Ovary (tissue), 9 donors: Measurements from ENCODE around the gene SUCO. TPM values are rescaled to one million over a fixed set of nuclear protein-coding genes. Genes with fewer than 3 reads are reported as not detected.

Experiments
- DNase-seq, 5 donors: peaks; one replicate each; pipeline ENCODE4 v3.0.0-alpha.2; 2019 to 2020
- H3K27ac ChIP-seq, 2 donors: fragments of 200-600 bp; one replicate each; pipeline versions ENCODE4 v1.5.1 to v1.8.0; 2019 to 2022
- H3K27me3 ChIP-seq: fragments of 200-600 bp; one replicate; pipeline ENCODE4 v1.8.0; 2022
- H3K36me3 ChIP-seq: fragments of 200-600 bp; sonication (generic); one replicate; pipeline ENCODE4 v1.5.1; 2019
- H3K4me1 ChIP-seq: one replicate; pipeline ENCODE4 v1.8.1; 2013; ENCODE audit warnings: mild to moderate bottlenecking, moderate library complexity; ENCODE audit not compliant: insufficient read depth
- H3K4me3 ChIP-seq: fragments of 200-600 bp; sonication (generic); one replicate; pipeline ENCODE4 v1.5.1; 2017
- H3K9me3 ChIP-seq, 2 donors: fragments of 200-600 bp in 1 of 2; sonication (generic) in 1 of 2; one replicate each; pipeline versions ENCODE4 v1.5.1 to v1.8.1; 2013 to 2019; ENCODE audit warnings: mild to moderate bottlenecking in 1 of 2, moderate library complexity in 1 of 2
- EP300 ChIP-seq: sonication (generic); formaldehyde crosslinking; IDR thresholded peaks from one replicate; pipeline ENCODE4 v1.6.1; 2017; ENCODE audit warnings: antibody characterized with exemption
- POLR2A ChIP-seq: fragments of 450-650 bp; IDR thresholded peaks from one replicate; pipeline ENCODE4 v1.6.1; 2017; ENCODE audit warnings: antibody characterized with exemption, mild to moderate bottlenecking, moderate library complexity
- WGBS, 3 donors: extraction: QIAGEN DNeasy Blood & Tissue Kit in 1 of 3; methylation state at CpG; one replicate each; pipeline versions ENCODE4 v1.1.5 to v1.1.7; 2013 to 2017; 5-methylcytosine and 5-hydroxymethylcytosine counted together
- intact Hi-C, 4 donors: fragments of 100-400 bp; cut with DNase I; formaldehyde crosslinking; loops; one replicate each; pipeline versions ENCODE4 v1.11.0 to v1.15.1; 2022 to 2023
- polyA plus RNA-seq, 2 donors: library from polyadenylated mRNA; stranded (reverse); fragments of 200-250 nt in 1 of 2; fragments of 350-450 nt in 1 of 2; fragmentation: Illumina TruSeq in 1 of 2; extraction: RNeasy Lipid Tissue Mini Kit (QIAGEN cat#74804) in 1 of 2; gene quantifications; one replicate each; pipeline ENCODE4 v1.2.3, GENCODE V29; 2013 to 2014
- total RNA-seq, 7 donors: library from RNA; depleted of rRNA in 2 of 7; stranded (reverse); fragments of >200 nt in 2 of 7; fragmentation: NEBNext Ultra II Directional in 3 of 7; extraction: Animal tissue kit (Norgen Biotek cat#: 25700) in 3 of 7; gene quantifications; one replicate each; pipeline versions ENCODE4 v1.1.0 to v1.2.4, GENCODE V29; 2016 to 2023
- TF ChIP-seq, protein P1 (sequence below), 3 donors: fragments of 450-650 bp in 2 of 3; fragments of 200-600 bp in 1 of 3; IDR thresholded peaks; one replicate each; pipeline versions ENCODE4 v1.5.1 to v1.8.0; 2016 to 2022; ENCODE audit warnings: antibody characterized with exemption in 3 of 3, mild to moderate bottlenecking in 1 of 3
- donor health status: DM: no; HTN: no; CAD: no; lungs with moderate emphysema.
- donor health status: DM: no; HTN: no; CAD: no.
- donor health status: Bipolar disorder and iron deficiency.
- donor health status: DM: yes; HTN: yes; CAD: no.
- donor health status: DM: no; HTN: no; CAD: no.
- donor health status: DM: yes; HTN: yes; CAD: no.

The SUCO gene
- total and polyA plus RNA-seq, 9 donors, result 14.0 to 68.1 (median 55.5) TPM

DNA sequence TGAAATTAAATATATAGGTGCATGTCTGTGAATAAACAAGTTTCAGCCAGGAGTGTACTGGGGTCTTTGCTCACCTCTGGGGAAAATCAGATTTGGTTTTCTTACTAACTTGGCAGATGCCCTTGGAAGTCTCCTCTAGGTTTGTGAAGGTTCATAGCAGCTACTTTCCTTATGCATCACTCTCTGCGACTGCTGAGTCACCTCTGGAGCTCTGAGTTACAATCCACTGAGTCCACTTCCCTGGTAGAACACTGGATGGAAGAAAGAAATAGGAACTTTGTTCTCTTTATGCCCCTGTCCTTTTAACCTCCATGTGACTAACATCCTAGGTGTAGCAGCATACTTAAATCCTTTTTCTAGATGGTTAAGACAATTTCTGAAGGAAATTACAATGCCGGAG lies 121.6 kb downstream of the SUCO start:
- intact Hi-C loops, result loop anchor here in 1 of 4 donors (2.0 kb wide), 1 partner anchor 38 kb away; no protein-coding TSS in a partner anchor
- DNase-seq, result no peak
- Histone ChIP-seq H3K27ac (no peak overlapping the region), H3K27me3 (no peaks in the 10 kb centered on the region), H3K9me3 (no peaks in the 10 kb centered on the region), H3K4me3 (no peak overlapping the region), H3K36me3 (no peaks in the 10 kb centered on the region), H3K4me1 (no peaks in the 10 kb centered on the region)
- TF ChIP-seq EP300 (no peak), POLR2A (no peak)
- TF ChIP-seq, protein P1, sequence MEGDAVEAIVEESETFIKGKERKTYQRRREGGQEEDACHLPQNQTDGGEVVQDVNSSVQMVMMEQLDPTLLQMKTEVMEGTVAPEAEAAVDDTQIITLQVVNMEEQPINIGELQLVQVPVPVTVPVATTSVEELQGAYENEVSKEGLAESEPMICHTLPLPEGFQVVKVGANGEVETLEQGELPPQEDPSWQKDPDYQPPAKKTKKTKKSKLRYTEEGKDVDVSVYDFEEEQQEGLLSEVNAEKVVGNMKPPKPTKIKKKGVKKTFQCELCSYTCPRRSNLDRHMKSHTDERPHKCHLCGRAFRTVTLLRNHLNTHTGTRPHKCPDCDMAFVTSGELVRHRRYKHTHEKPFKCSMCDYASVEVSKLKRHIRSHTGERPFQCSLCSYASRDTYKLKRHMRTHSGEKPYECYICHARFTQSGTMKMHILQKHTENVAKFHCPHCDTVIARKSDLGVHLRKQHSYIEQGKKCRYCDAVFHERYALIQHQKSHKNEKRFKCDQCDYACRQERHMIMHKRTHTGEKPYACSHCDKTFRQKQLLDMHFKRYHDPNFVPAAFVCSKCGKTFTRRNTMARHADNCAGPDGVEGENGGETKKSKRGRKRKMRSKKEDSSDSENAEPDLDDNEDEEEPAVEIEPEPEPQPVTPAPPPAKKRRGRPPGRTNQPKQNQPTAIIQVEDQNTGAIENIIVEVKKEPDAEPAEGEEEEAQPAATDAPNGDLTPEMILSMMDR (IDR thresholded peaks at IDR 0.05), result no peak
- WGBS, 3 donors, result 87 to 91% (median 90%) methylated on average over 2 of the region's 2 CpGs

DNA sequence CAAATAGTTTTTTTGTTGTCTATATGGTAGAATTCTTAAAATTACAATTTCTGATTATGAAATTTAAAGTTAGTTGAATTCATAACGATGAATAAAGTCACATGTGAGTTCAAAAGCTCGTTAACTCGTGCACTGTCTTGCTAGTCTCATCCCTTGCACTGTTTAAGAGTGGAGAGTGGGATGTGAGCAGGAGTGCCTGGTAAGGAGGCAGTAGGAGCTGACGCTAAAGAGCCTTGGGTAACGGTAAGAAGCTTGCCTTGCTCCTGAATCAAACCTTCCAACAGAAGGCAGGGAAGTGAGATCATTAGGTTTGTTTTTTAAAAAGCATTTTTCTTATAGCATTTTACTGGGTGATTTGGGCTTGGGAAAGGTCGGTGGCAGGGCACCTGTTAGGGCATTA lies 123.6 kb downstream of the SUCO start:
- DNase-seq, result no peak
- Histone ChIP-seq H3K36me3 (no peaks in the 10 kb centered on the region), H3K27ac (no peak overlapping the region), H3K4me3 (no peak overlapping the region), H3K27me3 (no peaks in the 10 kb centered on the region), H3K4me1 (no peaks in the 10 kb centered on the region), H3K9me3 (no peaks in the 10 kb centered on the region)
- intact Hi-C loops, result no loop called here
- WGBS, 3 donors, result 60 to 77% (median 70%) methylated on average over 6 of the region's 6 CpGs
- TF ChIP-seq EP300 (no peak), POLR2A (no peak)
- TF ChIP-seq, protein P1 (IDR thresholded peaks at IDR 0.05), result no peak

DNA sequence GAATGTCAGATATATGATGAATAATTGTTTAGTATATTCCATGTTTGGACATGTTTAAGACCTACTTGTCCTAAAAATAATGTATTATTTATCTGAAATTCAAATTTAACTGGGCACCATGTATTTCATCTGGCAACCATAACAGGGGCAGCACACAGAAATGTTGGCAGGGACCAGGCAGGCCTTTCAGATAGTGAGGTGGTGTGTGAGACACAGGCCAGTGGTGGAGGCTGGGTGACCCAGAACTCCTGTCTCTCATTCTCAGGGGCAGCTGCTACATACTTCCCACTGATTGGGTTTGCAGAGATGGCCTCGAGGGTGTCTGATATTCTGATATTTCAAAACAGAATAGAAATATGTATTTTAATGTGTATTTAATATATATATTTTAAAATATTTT lies 124.6 kb downstream of the SUCO start:
- Histone ChIP-seq H3K27me3 (no peaks in the 10 kb centered on the region), H3K27ac (no peak overlapping the region), H3K4me3 (no peak overlapping the region), H3K36me3 (no peaks in the 10 kb centered on the region), H3K4me1 (no peaks in the 10 kb centered on the region), H3K9me3 (no peaks in the 10 kb centered on the region)
- 89 to 97% (median 93%) methylated on average over 1 of the region's 1 CpG for WGBS, 3 donors
- DNase-seq, result no peak
- intact Hi-C loops, result no loop called here
- TF ChIP-seq POLR2A (no peak), EP300 (no peak)
- TF ChIP-seq, protein P1 (IDR thresholded peaks at IDR 0.05), result no peak

DNA sequence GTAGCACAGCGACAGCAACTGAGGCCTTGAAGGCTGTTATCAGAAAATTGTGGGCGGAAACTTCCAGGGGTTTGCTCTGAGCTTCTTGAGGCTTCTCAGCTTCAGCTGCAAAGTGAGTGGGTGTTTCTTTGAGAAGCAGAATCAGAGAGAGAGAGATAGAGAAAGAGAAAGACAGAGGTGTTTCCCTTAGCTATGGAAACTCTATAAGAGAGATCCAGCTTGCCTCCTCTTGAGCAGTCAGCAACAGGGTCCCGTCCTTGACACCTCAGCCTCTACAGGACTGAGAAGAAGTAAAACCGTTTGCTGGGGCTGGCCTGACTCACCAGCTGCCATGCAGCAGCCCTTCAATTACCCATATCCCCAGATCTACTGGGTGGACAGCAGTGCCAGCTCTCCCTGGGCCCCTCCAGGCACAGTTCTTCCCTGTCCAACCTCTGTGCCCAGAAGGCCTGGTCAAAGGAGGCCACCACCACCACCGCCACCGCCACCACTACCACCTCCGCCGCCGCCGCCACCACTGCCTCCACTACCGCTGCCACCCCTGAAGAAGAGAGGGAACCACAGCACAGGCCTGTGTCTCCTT lies 126.0 kb downstream of the SUCO start, which contains the start of gene FASLG:
FASLG (plus strand) TSS at position 233 of the 583 bp plus-strand sequence; CDS start at position 332, 99 bp downstream.
- no peak within 1 kb of the TSS for H3K4me3 ChIP-seq
- no peak within 1 kb of the TSS for H3K27ac ChIP-seq
- DNase-seq, result no peak
- H3K36me3 ChIP-seq, result no peaks in the 10 kb centered on the region
- WGBS, 3 donors, result 69 to 71% (median 70%) methylated on average over 11 of the region's 11 CpGs
- no peaks in the 10 kb centered on the region for H3K4me1 ChIP-seq
- H3K27me3 ChIP-seq, result no peaks in the 10 kb centered on the region
- TF ChIP-seq, protein P1 (IDR thresholded peaks at IDR 0.05), result no peak
- no peak for TF ChIP-seq POLR2A
- no peak for TF ChIP-seq EP300
- no peaks in the 10 kb centered on the region for H3K9me3 ChIP-seq
- intact Hi-C loops, result no loop called here
